Cardiac fibroblast (primary cell): ENCODE measurements around the gene NTN3.

Experiments used
- DNase-seq, 2 donors: peaks; one replicate each; pipeline versions ENCODE4 v3.0.0 to v3.0.0-alpha.2; 2010; ENCODE audit warnings: low read depth in 2 of 2
- H3K4me3 ChIP-seq, 2 donors: replicated peaks in 1 of 2; 1 replicate in 1 of 2; 2 replicates in 1 of 2; pipeline ENCODE4 v1.5.1; 2011; ENCODE audit warnings: low read depth in 2 of 2, low read length in 2 of 2, mild to moderate bottlenecking in 2 of 2, moderate library complexity in 1 of 2
- CTCF ChIP-seq: IDR thresholded peaks from one replicate; pipeline ENCODE4 v1.5.1; 2011; ENCODE audit warnings: low read depth, mild to moderate bottlenecking, low read length, inconsistent platforms

Gene NTN3

GRCh38 chr16:2512735-2513404 is 41.8 kb downstream of the NTN3 start:
- TF ChIP-seq CTCF, result no peak
- H3K4me3 ChIP-seq, result peak overlapping the region; percentile 25 to 87
- no peak for DNase-seq

DNA sequence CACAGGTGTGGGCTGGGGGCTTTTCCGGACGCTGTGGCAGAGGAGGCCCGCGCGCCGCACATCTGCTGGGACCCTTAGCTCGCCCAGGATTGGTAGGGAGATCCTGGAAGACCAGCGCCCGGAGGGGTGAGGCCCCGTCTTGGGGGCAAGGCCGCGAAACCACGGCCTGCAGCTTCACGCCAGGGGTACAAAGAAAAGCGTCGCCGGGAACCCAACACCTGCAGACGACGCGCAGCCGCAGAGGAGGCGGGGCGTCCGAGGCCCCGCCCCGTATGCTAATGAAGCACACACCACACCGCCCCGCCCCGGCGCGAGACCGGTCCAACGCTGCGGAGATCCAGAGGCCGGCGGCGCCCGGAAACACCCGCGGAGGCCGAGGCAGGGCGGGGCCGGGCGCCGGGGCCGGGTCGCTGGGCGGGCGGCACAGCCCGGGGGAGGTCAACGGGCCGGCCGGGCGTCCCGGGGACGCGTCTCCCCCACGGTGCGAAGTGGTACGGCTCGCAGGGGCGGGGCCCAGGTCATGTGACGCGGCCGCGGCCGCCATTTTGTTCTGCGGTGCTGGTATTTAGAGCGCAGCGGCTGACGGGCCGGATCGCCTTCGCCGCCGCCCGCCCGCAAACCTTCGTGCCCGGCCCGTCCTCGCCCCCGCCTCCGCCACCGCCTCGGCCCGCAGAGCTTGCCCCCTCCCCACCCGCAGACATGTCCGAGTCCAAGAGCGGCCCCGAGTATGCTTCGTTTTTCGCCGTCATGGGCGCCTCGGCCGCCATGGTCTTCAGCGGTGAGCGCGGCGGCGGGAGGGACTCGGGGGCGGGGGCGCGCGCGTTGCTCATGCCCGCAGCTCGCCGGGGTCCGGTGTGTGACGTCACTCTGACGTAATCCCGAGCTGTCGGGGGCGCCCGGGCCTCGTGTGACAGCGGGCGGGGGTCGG is 42.6 kb downstream of the NTN3 start, which contains the start of gene ATP6V0C:
ATP6V0C (plus strand) TSS at position 548 of the 928 bp plus-strand sequence; CDS start at position 700, 152 bp downstream.
- H3K4me3 ChIP-seq, result peak within 1 kb of the TSS; percentile 87
- peak; percentile 83 to 91 for DNase-seq
- TF ChIP-seq CTCF, result no peak

DNA sequence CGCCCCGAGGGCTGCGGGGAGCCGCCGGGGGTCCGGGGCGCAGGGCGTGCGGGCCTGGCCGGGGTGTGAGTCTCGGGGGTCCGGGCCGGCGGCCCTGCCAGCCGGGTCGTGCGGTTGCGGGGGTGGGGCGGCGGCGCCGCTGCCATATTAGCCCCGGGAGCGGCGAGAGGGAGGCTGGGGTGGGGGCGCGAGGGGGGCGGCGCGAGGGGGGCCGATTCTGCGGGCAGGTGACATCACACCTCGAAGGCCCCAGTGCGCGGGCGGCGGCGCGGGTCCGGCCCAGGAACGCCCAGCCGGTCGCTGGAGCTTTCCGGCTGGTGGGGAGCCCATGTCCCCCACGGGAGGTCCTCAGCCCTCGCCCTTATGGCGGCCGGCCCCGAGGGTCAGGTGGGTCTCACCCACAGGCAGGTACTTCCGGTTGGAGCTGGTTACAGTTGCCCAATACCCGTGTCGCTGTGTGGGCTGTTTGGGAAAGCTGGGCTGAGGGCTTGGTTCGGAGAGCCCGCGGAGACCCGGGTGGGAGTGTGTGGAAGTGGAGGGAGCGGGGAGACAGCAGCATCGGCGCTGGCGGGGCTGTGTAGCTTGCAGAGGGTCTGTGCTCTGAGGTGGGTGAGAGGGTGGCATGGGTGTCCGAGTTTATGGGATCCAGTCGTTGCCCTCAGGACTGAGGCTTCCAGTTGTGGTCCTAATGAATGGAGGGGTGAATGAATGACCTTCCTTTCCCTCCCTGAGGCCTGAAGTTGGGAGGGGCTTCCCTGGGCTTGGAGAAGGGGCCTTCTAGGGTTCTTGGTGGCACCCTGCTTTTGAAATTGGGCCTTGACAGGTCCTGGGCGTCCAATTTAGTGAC is 43.5 kb downstream of the NTN3 start:
- no peak for TF ChIP-seq CTCF
- peak overlapping the region; percentile 87 for H3K4me3 ChIP-seq
- no peak for DNase-seq

- peak overlapping the region; percentile 87 for H3K4me3 ChIP-seq
- no peak for DNase-seq
- TF ChIP-seq CTCF, result no peak
Observed at GRCh38 chr16:2515180-2515851, 44.2 kb downstream of the NTN3 start.

GRCh38 chr16:2516391-2517240 is 45.5 kb downstream of the NTN3 start:
- TF ChIP-seq CTCF, result no peak
- H3K4me3 ChIP-seq, result peak overlapping the region in 1 of 2 donors; percentile 18
- DNase-seq, result no peak
